DOHH2 (cell line): ENCODE data around the gene CNNM4.
"Not testable (repeated sequence)": the region's sequence is repeated elsewhere in the genome, so short reads cannot be mapped to it uniquely, and the experiment has no call there.

ENCODE experiments used
- H3F3A ChIP-seq: fragments of 200-600 bp; sonication (generic), shearing (Covaris generic); 2 replicates; pipeline ENCODE4 v1.6.0; 2016; ENCODE audit warnings: antibody characterized with exemption, mild to moderate bottlenecking; ENCODE audit not compliant: control insufficient read depth, insufficient read depth
- H3K27ac ChIP-seq: fragments of 200-600 bp; sonication (generic); 2 replicates; pipeline ENCODE4 v1.5.1; 2014; ENCODE audit warnings: low read depth, mild to moderate bottlenecking, low read length, moderate library complexity
- H3K27me3 ChIP-seq: fragments of 200-600 bp; sonication (generic); 2 replicates; pipeline ENCODE4 v1.6.1; 2014; ENCODE audit warnings: mild to moderate bottlenecking, low read length, mixed read lengths; ENCODE audit not compliant: control insufficient read depth
- H3K36me3 ChIP-seq: fragments of 200-600 bp; sonication (generic); 2 replicates; pipeline ENCODE4 v1.6.1; 2014; ENCODE audit warnings: mild to moderate bottlenecking, low read length, moderate library complexity, mixed read lengths; ENCODE audit not compliant: control insufficient read depth
- H3K4me1 ChIP-seq: fragments of 200-600 bp; sonication (generic); 2 replicates; pipeline ENCODE4 v1.6.1; 2014; ENCODE audit warnings: mild to moderate bottlenecking, low read length, mixed read lengths; ENCODE audit not compliant: control insufficient read depth
- H3K4me2 ChIP-seq: fragments of 200-600 bp; sonication (generic); 2 replicates; pipeline ENCODE4 v1.6.0; 2014; ENCODE audit warnings: mild to moderate bottlenecking, low read length, moderate library complexity
- H3K4me3 ChIP-seq: fragments of 200-600 bp; sonication (generic); 2 replicates; pipeline ENCODE4 v1.5.1; 2014; ENCODE audit warnings: mild to moderate bottlenecking, low read length, mixed read lengths
- H3K79me2 ChIP-seq: fragments of 200-600 bp; sonication (generic); 2 replicates; pipeline ENCODE4 v1.6.1; 2014; ENCODE audit warnings: mild to moderate bottlenecking, low read length, mixed read lengths; ENCODE audit not compliant: control insufficient read depth
- H3K9me2 ChIP-seq: fragments of 200-600 bp; sonication (generic); replicated peaks from 2 replicates; pipeline ENCODE4 v1.6.1; 2014; ENCODE audit warnings: mild to moderate bottlenecking, low read length, mixed read lengths; ENCODE audit not compliant: control insufficient read depth
- H3K9me3 ChIP-seq: fragments of 200-600 bp; sonication (generic); 2 replicates; pipeline ENCODE4 v1.6.1; 2014; ENCODE audit warnings: antibody characterized with exemption, low read length, mixed read lengths; ENCODE audit not compliant: control insufficient read depth, insufficient read depth
- H4K20me1 ChIP-seq: fragments of 200-600 bp; sonication (generic); 2 replicates; pipeline ENCODE4 v1.6.0; 2014; ENCODE audit warnings: low read depth, mild to moderate bottlenecking, antibody characterized with exemption, low read length, moderate library complexity; ENCODE audit not compliant: control insufficient read depth, insufficient read depth
- CTCF ChIP-seq: fragments of 200-600 bp; sonication (generic); IDR thresholded peaks from one replicate; pipeline ENCODE4 v1.5.1; 2014; ENCODE audit warnings: antibody characterized with exemption, mild to moderate bottlenecking, low read depth, low read length; ENCODE audit not compliant: poor library complexity, severe bottlenecking
- EZH2phosphoT487 ChIP-seq: fragments of 200-600 bp; sonication (generic); IDR thresholded peaks from 2 replicates; pipeline ENCODE4 v1.6.1; 2017; ENCODE audit warnings: borderline replicate concordance, mild to moderate bottlenecking, antibody characterized with exemption, low read length, moderate library complexity, mixed read lengths

Gene CNNM4

DNA sequence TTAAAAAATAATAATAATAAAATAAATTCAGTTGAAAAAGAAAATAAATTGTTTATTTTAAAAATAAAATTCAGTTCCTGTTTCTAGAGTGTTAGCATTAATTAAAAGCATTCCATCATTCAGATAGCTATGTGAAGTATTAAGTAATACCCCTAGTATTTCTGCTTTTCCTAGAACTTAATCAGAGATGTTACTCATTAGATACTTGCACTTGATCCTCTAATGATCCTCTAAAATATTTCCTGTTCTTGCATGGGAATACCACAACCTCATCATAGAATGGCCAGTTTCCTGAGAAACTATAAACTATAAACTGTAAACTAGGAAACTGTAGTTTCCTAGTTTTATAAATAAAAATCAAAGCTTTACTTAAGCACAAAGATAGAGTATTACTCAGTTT lies 44.3 kb downstream of the CNNM4 start:
- no peak overlapping the region for H3K4me2 ChIP-seq
- H3K9me2 ChIP-seq: no peaks in the 10 kb centered on the region
- no peaks in the 10 kb centered on the region for H3K9me3 ChIP-seq
- no peak overlapping the region for H3K4me3 ChIP-seq
- peaks cover 12% of the 10 kb centered on the region for H3F3A ChIP-seq
- peaks cover 54% of the 10 kb centered on the region for H3K4me1 ChIP-seq
- no peaks in the 10 kb centered on the region for H3K79me2 ChIP-seq
- H3K36me3 ChIP-seq: peaks cover 9% of the 10 kb centered on the region
- H3K27ac ChIP-seq: no peak overlapping the region
- no peaks in the 10 kb centered on the region for H4K20me1 ChIP-seq
- H3K27me3 ChIP-seq: no peaks in the 10 kb centered on the region
- TF ChIP-seq EZH2phosphoT487 (no peak), CTCF (no peak)

GRCh38 chr2:96805946-96806345 lies 45.2 kb downstream of the CNNM4 start:
- peaks cover 51% of the 10 kb centered on the region for H3K4me1 ChIP-seq
- H3K27me3 ChIP-seq, H3K36me3 ChIP-seq, H3K79me2 ChIP-seq, H3K9me3 ChIP-seq, H3K9me2 ChIP-seq, H4K20me1 ChIP-seq: not testable (repeated sequence)
- peak overlapping the region; percentile 72 for H3K4me2 ChIP-seq
- peak overlapping the region; percentile 46 for H3K4me3 ChIP-seq
- peaks cover 12% of the 10 kb centered on the region for H3F3A ChIP-seq
- H3K27ac ChIP-seq: peak overlapping the region; percentile 81

- H3K36me3 ChIP-seq: peaks cover 4% of the 10 kb centered on the region
- H3K9me3 ChIP-seq: no peaks in the 10 kb centered on the region
- no peaks in the 10 kb centered on the region for H3K79me2 ChIP-seq
- no peaks in the 10 kb centered on the region for H4K20me1 ChIP-seq
- H3K4me1 ChIP-seq: peaks cover 51% of the 10 kb centered on the region
- H3K4me3 ChIP-seq: peak overlapping the region; percentile 46
- H3K9me2 ChIP-seq: no peaks in the 10 kb centered on the region
- H3K4me2 ChIP-seq: peak overlapping the region; percentile 72
- H3F3A ChIP-seq: peaks cover 12% of the 10 kb centered on the region
- TF ChIP-seq EZH2phosphoT487 (no peak), CTCF (no peak)
- H3K27ac ChIP-seq: peak overlapping the region; percentile 81
- no peaks in the 10 kb centered on the region for H3K27me3 ChIP-seq
Measured at GRCh38 chr2:96806468-96807126, 45.9 kb downstream of the CNNM4 start.

- peak overlapping the region; percentile 46 for H3K4me3 ChIP-seq
- H3F3A ChIP-seq: peaks cover 12% of the 10 kb centered on the region
- no peaks in the 10 kb centered on the region for H3K79me2 ChIP-seq
- no peaks in the 10 kb centered on the region; the same call in 1 of the 2 replicates for H3K36me3 ChIP-seq
- H3K9me2 ChIP-seq: no peaks in the 10 kb centered on the region
- peak overlapping the region; percentile 81 for H3K27ac ChIP-seq
- H4K20me1 ChIP-seq: no peaks in the 10 kb centered on the region
- H3K4me2 ChIP-seq: peak overlapping the region; percentile 72
- no peak for TF ChIP-seq CTCF
- no peak for TF ChIP-seq EZH2phosphoT487
- H3K27me3 ChIP-seq: no peaks in the 10 kb centered on the region
- peaks cover 51% of the 10 kb centered on the region for H3K4me1 ChIP-seq
- no peaks in the 10 kb centered on the region for H3K9me3 ChIP-seq
Measured at GRCh38 chr2:96807127-96807471, 46.4 kb downstream of the CNNM4 start.
